ENCODE data around the gene DCDC2B.
"Not testable (repeated sequence)": the region's sequence is repeated elsewhere in the genome, so short reads cannot be mapped to it uniquely, and the experiment has no call there.

DCDC2B gene

GRCh38 chr1:32208891-32209328 is at the start of gene DCDC2B:
TSS of gene DCDC2B (plus strand) at chr1:32209089. CDS start at chr1:32209094, 5 bp downstream.
- Histone ChIP-seq H3K4me2 (ENCODE audit: low read length) (0 out of 2 replicates have a peak within 1 kb of the TSS, but pooled peaks have one; percentile 14), H3K4me3 (ENCODE audit: low read length) (no peak within 1 kb of the TSS)
- TF ChIP-seq CTCF (IDR thresholded peaks at IDR 0.05; ENCODE audit: low read depth, low read length, poor library complexity, severe bottlenecking) = no peak
- TF ChIP-seq EZH2phosphoT487 (IDR thresholded peaks at IDR 0.05; ENCODE audit: borderline replicate concordance, low read length) = no peak

GRCh38 chr1:32159189-32159588 is 49.7 kb upstream of the DCDC2B start:
- H3K9me3 ChIP-seq (ENCODE audit: control insufficient read depth, insufficient read depth, low read length) = no peaks in the 10 kb centered on the region
- H3F3A ChIP-seq (ENCODE audit: control insufficient read depth, insufficient read depth) = no peaks in the 10 kb centered on the region
- H3K27me3 ChIP-seq (ENCODE audit: control insufficient read depth, low read length) = no peaks in the 10 kb centered on the region
- H3K4me3 ChIP-seq (ENCODE audit: low read length) = no peak overlapping the region
- no peak overlapping the region for H3K4me2 ChIP-seq (ENCODE audit: low read length)
- H3K27ac ChIP-seq (ENCODE audit: low read depth, low read length) = no peak overlapping the region
- H3K4me1 ChIP-seq (ENCODE audit: control insufficient read depth, low read length) = no peaks in the 10 kb centered on the region
- H3K9me2 ChIP-seq (replicated peaks; ENCODE audit: control insufficient read depth, low read length) = no peaks in the 10 kb centered on the region
- H3K36me3 ChIP-seq (ENCODE audit: control insufficient read depth, low read length) = peaks cover 79% of the 10 kb centered on the region
- TF ChIP-seq CTCF (IDR thresholded peaks at IDR 0.05; ENCODE audit: low read depth, low read length, poor library complexity, severe bottlenecking) (no peak), EZH2phosphoT487 (IDR thresholded peaks at IDR 0.05; ENCODE audit: borderline replicate concordance, low read length) (no peak)
- peaks cover 3% of the 10 kb centered on the region for H3K79me2 ChIP-seq (ENCODE audit: control insufficient read depth, low read length)
- no peaks in the 10 kb centered on the region for H4K20me1 ChIP-seq (ENCODE audit: control insufficient read depth, insufficient read depth, low read depth, low read length)

More at GRCh38 chr1:32208891-32209328, at the start of gene DCDC2B:
- Histone ChIP-seq H3K9me3 (ENCODE audit: control insufficient read depth, insufficient read depth, low read length) (no peaks in the 10 kb centered on the region), H3K27ac (ENCODE audit: low read depth, low read length) (no peak within 1 kb of the TSS), H3F3A (ENCODE audit: control insufficient read depth, insufficient read depth) (0 out of 2 replicates have a peak, but pooled peaks cover 4% of the 10 kb centered on the region), H3K79me2 (ENCODE audit: control insufficient read depth, low read length) (peaks cover 10% of the 10 kb centered on the region), H3K27me3 (ENCODE audit: control insufficient read depth, low read length) (no peaks in the 10 kb centered on the region), H3K4me1 (ENCODE audit: control insufficient read depth, low read length) (peaks cover 19% of the 10 kb centered on the region), H3K9me2 (replicated peaks; ENCODE audit: control insufficient read depth, low read length) (no peaks in the 10 kb centered on the region), H4K20me1 (ENCODE audit: control insufficient read depth, insufficient read depth, low read depth, low read length) (no peaks in the 10 kb centered on the region), H3K36me3 (ENCODE audit: control insufficient read depth, low read length) (peaks cover 13% of the 10 kb centered on the region)

- Histone ChIP-seq H3K9me3 (ENCODE audit: control insufficient read depth, insufficient read depth, low read length) (no peaks in the 10 kb centered on the region), H3F3A (ENCODE audit: control insufficient read depth, insufficient read depth) (no peaks in the 10 kb centered on the region), H3K4me2 (ENCODE audit: low read length) (no peak overlapping the region), H3K79me2 (ENCODE audit: control insufficient read depth, low read length) (no peaks in the 10 kb centered on the region), H3K27me3 (ENCODE audit: control insufficient read depth, low read length) (no peaks in the 10 kb centered on the region), H4K20me1 (ENCODE audit: control insufficient read depth, insufficient read depth, low read depth, low read length) (no peaks in the 10 kb centered on the region), H3K27ac (ENCODE audit: low read depth, low read length) (no peak overlapping the region), H3K36me3 (ENCODE audit: control insufficient read depth, low read length) (peaks cover 68% of the 10 kb centered on the region), H3K4me1 (ENCODE audit: control insufficient read depth, low read length) (no peaks in the 10 kb centered on the region), H3K9me2 (replicated peaks; ENCODE audit: control insufficient read depth, low read length) (no peaks in the 10 kb centered on the region), H3K4me3 (ENCODE audit: low read length) (no peak overlapping the region)
- TF ChIP-seq CTCF (IDR thresholded peaks at IDR 0.05; ENCODE audit: low read depth, low read length, poor library complexity, severe bottlenecking) = no peak
- TF ChIP-seq EZH2phosphoT487 (IDR thresholded peaks at IDR 0.05; ENCODE audit: borderline replicate concordance, low read length) = no peak
Observed at GRCh38 chr1:32163405-32163804, 45.5 kb upstream of the DCDC2B start.

- not testable (repeated sequence) for H3K9me2 ChIP-seq (replicated peaks; ENCODE audit: control insufficient read depth, low read length); H3K4me3 ChIP-seq (ENCODE audit: low read length); H3K27ac ChIP-seq (ENCODE audit: low read depth, low read length); H3K9me3 ChIP-seq (ENCODE audit: control insufficient read depth, insufficient read depth, low read length); H3K27me3 ChIP-seq (ENCODE audit: control insufficient read depth, low read length); H3K4me1 ChIP-seq (ENCODE audit: control insufficient read depth, low read length); H4K20me1 ChIP-seq (ENCODE audit: control insufficient read depth, insufficient read depth, low read depth, low read length); H3F3A ChIP-seq (ENCODE audit: control insufficient read depth, insufficient read depth); H3K4me2 ChIP-seq (ENCODE audit: low read length); H3K79me2 ChIP-seq (ENCODE audit: control insufficient read depth, low read length)
- peaks cover 62% of the 10 kb centered on the region for H3K36me3 ChIP-seq (ENCODE audit: control insufficient read depth, low read length)
Observed at GRCh38 chr1:32165633-32166032, 43.3 kb upstream of the DCDC2B start.
